CD1c-positive myeloid dendritic cell (primary cell): ENCODE data around the gene SMC1B.
"Not testable (repeated sequence)": the region's sequence is repeated elsewhere in the genome, so short reads cannot be mapped to it uniquely, and the experiment has no call there.

ENCODE experiments used
- DNase-seq: peaks from one replicate; pipeline ENCODE4 v3.0.0-alpha.2; 2016; ENCODE audit errors: extremely low spot score

Gene SMC1B

DNA sequence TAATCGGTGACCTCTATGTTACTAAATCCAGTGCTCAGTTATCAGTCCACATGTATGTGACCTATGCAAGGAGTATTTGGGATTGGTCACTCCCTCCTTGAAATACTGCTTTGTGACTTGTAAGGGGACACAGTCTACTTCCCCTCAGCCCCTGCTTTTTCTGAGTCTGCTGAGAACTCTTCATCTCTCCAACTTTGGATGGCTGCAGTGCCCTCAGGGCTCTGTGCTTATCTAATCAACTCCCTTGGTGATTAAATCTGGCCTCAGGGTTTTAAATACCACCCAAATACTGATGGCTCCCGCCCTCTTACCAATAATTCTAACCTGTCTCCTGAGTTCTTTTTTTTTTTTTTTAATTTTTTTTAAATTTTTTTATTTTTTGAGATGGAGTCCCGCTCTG is 63.5 kb downstream of the SMC1B start:
- no peak for DNase-seq

DNA sequence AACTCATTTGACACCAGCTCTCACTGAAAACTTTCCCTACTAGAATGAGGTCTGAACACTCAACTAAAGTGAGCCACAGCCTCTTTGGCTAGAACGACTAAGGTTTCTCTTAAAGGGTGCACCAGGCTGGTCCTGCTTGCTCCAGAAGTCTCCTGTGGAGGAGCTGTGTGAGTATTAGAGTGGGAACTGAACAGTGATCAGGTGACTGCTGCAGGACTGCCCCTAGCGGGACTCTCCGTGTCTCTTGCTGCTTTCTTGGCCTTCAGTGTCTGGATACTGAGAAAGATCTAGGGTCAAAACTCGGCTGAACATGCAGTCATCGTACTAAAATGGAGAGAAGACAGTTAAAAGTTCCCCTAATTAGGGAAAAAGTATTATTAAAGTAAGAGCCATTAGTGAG is 69.1 kb downstream of the SMC1B start:
- peak; percentile 20 for DNase-seq

DNA sequence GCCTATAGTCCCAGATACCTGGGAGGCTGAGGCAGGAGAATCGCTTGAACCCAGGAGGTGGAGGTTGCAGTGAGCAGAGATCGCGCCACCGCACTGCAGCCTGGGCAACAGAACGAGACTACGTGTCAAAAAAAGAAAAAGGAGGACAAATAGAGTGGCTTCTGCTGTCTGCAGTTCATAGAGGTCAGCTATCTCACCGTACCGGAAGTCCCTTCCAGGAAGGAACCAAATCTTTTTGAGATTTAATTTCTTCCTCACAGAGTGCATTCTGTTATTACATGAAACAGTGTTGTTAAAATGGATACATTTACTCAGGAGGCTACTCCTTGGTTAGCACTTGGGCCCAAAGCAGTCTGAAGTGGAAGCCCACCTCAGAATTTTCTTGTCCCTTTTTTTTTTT is 70.3 kb downstream of the SMC1B start:
- DNase-seq: no peak

DNA sequence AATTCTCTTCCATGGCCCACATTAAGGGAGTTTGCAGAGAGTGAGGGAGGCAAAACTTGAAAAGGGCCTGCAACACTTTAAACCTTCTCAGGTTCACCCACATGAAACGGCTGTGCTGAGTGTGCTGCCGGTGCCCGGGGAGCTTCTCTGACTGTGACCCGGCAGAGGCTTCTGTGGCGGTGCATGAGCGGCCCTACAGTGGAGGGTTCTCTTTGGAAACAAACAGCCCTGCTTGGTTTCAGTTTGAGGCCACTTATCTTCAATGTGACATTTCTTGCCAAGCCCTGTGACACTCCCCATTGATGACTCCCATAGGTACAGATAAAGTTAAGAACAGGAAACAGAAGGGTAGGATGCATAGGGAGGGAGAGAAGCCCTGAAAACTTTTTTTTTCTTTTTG is 71.9 kb downstream of the SMC1B start:
- no peak for DNase-seq

DNA sequence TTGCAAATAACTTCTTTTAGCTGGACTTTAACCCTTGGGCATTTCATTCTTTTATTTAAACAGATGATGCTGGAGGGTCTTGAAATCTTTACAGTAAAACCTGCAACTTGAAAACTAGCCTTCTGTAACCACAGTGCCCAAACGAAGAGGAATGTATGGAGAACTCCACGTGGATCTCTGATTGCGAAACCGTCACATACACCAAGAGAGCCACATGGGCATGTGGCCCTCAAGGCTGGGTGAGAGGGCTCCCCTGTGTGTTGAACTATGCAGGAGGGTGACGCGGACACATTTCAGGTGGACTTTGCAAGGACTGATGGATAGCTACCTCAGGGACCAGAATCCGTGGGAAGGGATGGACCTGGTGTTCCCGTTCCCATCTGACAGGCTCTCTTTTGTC is 73.1 kb downstream of the SMC1B start:
- DNase-seq: no peak

DNA sequence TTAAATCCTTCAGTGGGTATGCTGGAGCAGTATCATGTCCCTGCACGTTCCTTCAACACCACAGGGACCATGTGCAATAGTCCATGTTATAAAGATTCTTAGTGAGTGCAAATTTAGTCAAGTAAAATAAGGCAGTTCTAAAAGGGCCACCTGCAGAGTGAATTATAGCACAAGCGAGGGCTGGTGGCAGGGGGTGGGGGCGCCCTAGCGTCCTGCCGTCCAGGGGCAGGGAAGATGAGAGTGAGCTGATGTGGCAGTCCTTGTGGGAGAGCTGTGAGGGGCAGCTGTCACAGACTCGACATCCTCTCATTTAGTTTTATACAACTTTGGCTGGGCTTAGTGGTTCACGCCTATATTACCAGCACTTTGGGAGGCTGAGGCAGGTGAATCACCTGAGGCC is 74.6 kb downstream of the SMC1B start:
- no peak for DNase-seq

DNA sequence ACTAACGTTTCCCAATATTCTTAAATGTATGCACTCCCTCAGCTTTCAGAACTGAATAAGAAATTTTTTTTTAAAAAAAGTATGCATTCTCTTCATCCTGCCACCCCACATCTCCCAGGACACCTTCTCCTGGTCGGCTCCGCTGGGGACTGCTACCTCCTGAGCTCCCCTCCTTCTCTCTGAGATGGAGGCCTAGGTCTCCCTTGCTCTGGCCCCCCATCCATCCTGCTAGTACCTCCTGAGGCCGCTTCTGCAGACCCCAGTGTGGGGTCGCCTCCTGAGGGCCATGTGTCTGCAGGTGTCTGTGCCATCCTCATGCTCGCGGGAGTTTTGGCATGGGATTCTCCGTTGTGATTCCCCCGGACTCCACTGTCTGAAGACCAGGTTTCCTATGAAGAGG is 75.9 kb downstream of the SMC1B start:
- DNase-seq: no peak

DNA sequence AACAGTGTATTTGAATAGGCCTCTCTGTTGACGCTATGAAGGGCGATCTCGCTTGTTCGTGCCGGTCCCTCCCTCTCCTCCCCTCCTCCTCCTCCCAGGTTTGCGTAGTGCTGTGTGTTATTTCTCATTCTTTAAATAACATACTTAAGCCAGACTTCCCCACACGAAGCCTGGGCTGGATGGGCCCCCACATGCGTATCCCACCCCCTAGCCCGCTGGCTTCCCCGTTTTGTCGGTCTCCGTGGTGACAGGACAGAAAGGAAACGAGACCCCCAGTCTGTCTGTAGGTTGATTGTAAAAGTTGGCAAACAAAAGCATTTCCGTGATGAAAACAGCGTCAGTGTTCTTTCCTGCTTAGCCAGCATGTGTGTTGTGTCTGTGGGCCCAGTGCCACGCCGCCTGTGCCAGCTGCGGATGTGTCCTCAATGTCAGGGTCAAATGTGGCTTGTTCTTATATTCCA is 76.4 kb downstream of the SMC1B start:
- DNase-seq: no peak

DNA sequence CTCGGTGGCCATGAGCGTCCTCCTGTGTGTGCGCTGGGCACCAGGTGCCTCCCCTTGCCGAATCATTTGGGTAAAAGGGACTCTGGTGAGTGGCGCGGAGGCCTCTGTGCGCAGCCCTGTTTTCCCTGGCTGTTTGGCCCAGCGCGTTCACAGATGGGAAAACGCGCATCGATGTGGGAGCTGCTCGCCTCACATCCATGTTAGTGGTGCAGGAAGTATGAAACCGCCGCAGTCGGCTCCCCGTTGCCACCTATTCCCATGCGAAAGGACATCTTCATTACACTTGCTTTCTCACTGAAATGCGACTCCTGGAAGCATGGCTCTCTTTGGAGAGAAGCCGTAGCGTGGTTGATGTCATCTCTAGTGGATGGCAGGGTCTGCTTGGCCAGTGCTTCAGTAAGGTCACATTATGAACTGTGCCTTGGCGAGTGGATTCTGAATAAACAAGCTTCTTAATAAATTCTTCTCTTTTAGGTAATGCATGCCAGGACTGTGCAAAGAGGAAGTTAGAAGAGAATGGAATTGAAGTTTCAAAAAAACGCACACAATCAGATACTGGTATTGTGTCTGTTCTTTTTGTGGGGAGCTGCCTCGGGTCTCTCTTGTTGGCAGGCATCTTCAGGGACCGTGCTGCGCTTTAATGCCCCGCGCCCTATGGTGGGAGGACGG is 77.4 kb downstream of the SMC1B start:
- DNase-seq: no peak

DNA sequence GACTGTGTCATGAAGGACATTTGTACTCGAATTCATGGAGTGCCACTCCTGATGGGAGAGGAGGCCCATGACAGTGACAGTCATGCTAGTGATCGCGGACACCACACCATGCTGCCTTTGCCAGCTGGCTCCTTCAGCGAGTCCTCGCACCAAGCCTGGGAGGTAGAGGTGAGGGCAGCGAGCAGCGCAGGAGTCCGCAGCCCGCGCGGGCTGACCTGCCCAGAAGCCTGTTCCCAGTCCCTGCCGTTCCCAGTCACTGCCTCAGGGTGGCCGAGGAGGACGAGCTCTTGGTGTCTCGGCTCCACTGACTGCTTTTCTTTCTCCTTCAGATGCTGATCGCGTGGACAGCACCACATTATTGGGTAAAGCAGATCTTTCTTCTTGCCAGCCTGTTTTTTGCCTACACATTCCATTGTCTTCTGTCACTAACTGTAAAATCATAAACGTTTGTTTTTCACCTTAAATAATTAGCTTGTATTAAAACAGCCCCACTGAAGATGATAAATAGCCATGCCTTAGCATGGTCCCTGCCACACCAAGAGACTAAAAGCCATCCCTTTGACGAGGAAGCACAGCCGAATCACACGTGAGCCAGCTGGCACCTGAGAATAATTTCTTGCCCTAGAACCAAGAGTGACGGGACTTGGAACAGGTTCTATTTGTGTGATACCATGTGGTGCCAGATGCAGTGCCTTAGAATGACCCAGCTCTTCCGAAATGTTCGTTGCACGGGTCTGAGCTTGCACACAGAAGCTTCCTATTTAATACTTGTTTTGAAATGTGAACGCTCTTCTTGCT is 78.2 kb downstream of the SMC1B start:
- DNase-seq: no peak

DNA sequence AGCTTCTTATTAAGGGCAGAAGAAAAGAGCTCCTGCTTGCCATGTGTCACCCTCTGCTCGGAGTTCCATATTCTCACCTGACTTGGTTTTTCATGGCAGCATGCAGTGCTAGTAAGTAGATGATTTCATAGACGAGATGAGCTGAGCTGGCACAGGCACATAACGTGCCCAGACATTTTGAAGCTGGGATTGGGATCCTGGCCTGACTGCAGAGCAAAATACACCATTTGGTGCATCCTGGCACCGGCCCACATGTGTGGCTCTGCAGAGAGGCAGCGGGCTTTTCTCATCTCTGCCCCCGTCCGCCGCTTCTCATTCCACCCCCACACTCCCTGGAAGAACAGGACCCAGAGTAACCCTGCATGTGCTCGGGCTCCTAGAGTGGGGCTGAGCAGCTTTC is 78.9 kb downstream of the SMC1B start:
- no peak for DNase-seq

DNA sequence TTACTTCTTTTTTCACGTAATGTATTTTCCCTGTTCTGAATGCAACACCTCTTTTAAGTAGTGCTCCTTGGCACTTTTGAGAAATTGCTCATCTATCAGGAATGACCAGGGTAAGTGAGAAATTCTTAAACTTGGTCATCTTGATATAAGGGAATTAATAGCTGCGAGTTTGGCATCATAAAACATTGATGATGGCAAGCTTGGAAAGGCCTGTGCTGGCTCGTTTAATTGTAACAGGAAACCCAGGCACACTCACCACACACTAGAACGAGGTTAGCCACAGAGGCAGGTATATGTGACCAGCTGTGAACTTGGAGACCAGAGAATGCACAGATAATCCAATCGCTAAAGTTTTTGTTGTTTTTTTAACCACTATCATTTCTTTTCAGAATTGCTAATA is 79.3 kb downstream of the SMC1B start:
- no peak for DNase-seq

DNA sequence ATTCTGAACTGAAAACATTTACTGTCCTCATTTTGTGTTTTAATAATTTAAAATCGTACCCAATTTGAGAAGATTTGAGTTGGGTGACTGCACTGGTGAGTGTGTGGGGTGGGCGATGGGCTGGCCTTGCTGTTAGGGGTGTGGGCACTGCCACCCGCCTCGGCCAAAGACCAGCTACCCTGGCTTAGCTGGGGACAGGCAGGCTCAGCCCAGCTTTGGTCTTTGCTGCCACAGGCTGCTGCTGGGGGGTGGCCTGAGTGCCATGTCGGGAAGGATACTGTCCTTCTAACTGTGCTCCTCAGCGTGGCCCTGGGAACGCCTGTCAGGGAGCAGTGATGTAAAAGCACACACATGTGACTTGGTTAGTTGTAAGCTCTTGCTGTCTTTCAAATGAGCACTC is 81.4 kb downstream of the SMC1B start:
- no peak for DNase-seq

DNA sequence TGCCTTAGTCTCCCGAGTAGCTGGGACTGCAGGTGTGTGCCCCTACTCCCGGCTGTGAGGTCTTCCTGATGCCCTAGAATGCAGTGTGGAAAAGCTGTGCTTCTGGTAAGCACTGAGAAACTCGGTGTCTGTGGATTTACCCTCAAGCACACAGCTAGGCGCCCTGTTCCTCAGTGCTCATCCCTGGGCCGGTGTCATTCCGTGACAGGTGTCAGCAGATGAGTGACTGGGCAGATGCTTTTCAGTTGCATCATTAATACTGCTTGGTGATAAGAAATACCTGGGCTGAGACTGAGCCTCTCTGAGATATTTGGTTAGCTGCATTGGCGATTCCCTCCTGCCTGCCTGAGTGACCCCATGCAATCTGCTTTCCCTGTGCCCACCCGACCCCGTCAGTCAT is 81.9 kb downstream of the SMC1B start:
- no peak for DNase-seq

DNA sequence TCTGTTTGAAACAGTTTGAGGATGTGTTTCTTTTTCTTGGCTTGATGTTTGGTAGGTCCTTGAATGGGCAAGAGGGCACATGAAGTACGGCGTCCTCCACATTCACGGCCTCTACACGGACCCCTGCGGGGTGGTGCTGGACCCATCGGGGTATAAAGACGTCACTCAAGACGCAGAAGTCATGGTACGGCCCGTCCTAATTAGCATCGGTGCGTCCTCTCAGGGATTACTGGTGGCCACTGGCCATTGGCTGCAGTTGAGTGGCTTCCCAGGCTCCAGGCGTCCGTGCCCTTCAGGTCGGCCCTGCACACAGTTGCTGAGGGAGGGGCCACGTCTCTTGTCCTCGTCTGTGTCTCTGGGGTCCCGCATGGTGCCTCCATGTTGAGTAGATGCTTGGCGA is 82.9 kb downstream of the SMC1B start:
- DNase-seq: no peak

DNA sequence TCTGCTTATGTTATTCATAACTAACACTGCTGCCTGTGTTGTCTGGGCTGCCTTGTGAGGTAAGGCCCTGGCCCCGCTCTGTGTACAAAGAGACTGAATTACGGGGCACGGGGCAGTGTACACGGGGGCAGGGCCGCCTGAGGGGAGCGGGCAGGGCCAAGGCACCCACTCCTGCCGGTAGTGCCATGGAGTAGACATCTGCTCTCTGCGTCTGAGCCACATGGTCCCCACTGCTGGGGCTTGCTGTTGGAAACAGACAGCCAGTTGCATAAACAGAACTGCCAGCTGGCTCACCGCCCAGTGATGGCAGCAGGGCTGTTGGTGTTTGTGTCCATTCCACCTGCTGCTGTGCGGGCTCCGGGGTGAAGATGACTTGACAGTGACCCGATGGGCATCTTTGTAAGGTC is 83.9 kb downstream of the SMC1B start:
- no peak for DNase-seq

DNA sequence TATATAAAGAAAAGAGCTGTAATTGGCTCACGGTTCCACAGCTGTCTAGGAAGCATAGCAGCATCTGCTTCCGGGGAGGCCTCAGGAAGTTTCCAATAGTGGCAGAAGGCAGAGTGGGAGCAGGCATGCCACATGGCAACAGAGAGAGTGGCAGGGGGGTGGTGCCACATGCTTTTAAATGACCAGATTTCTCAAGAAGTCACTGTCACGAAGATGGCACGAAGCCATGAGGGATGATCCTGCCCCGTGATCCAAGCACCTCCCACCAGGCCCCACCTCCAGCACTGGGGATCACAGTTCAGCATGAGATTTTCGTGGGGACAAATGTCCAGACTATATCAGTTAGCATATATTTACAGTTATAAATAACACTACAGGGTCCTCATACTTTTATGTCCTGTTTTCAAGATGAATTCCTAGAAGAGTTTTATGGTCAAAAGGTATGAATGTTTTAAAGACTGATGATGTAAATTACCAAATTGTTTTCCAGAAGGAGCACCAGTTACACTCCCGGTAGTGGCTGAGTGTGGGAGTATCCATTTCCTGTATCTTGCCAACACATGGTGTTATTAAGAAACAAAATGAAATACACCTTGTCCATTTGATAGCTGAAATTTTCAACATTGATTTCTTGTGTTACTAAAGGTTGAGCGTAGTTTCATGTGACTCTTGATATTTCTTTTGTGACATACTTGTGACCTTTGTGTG is 84.4 kb downstream of the SMC1B start:
- peak; percentile 85 for DNase-seq

DNA sequence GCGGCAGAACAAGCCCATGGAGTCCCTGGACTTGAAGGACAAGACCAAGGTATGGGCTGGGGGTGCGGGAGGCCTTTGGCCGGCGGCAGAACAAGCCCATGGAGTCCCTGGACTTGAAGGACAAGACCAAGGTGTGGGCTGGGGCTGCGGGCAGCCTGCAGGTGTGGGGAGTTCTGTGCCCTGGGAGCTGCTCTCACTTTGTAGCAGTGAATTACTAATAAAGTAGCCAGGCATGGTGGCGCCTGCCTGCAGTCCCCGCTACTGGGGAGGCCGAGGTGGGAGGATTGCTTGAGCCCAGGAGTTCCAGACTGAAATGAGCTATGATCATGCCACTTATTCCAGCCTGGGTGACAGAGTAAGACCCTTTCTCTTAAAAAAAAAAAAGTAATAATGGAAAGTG is 85.1 kb downstream of the SMC1B start:
- not testable (repeated sequence) for DNase-seq

DNA sequence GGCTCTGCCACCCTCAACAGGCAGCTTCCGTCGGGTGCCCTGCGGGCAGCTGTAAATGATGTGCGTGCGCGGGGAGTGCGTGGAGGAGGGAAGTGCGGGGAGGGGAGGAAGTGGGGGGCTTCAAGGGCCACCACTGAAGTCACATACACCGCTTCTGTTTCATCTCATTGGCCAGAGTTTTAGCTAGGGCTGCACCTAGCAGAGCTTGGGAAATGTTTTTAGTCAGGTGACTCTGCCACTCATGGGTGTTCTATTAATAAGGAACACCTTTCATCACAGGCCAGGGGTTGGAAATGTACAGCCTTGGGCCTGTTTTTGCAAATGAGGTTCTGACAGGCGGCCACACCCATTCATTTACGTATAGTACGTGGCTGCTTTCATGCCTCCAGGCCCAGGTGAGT is 89.1 kb downstream of the SMC1B start:
- no peak for DNase-seq

DNA sequence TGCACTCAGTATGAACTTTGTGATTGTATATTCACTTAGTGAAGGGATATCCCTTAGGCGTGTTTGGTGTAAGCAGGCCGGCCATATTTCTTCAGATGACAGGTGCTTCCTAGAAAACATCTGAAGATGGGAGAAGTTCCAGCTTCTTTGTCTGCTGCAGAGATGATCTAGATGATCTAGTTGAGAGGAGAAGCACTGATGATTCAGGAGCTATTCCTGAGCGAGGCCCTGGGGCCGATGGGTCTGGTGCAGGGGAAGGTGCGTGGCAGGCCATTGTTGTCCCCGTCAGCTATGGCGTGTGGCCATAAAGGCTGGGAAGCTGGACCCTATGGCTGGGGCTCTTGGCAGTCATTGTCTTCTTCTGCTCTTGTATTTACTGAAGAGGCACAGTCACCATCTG is 89.7 kb downstream of the SMC1B start:
- no peak for DNase-seq

DNA sequence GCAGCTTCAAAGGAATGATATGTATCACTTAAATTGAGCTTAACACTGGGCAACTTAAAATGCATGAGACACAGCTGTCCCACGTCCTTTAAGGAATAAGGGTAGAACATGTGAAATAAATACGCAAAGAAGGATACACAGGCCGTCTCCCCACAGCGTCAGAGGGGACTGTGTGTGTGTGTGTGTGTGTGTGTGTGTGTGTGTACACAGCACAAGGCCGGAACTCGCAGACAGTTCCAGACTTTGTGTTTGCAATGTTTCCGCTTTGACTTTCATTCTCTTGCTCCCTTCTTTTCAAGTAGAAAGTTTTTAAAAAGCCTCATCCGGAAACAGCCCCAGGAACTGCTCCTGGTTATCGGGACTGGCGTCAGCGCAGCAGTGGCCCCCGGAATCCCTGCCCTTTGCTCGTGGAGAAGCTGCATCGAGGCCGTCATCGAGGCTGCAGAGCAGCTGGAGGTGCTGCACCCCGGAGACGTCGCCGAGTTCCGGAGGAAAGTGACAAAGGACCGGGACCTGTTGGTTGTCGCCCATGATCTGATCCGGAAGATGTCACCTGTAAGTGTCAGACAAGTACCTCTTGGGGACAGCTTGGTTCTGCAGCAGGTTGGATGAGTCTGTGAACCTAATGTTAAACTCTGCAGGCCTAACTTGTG is 90.4 kb downstream of the SMC1B start:
- no peak for DNase-seq

DNA sequence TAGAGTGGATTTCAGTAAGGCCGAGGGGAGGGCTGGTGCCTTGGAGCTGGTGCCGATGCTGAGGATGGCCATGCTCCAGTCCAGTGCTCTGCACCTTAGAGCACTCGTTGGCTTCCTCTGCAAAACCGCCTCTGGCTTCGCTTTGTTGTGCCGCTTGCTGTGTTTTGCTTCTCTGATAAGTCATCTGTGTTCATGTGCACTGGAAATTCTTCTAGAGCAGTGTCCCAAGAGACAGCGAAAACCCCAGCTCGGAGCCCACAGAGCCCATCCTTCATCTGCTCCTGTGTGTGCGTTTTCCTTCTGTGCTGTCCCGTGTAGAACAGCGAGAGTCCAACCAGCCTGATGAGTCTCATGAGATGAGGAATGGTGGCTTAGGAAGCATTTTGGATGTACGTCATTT is 91.6 kb downstream of the SMC1B start:
- DNase-seq: no peak
